ENCODE results near the gene SNAPC5.
A peak's percentile ranks its signal among the peaks of the same experiment; 100 is the strongest.

SNAPC5 gene, protein sequence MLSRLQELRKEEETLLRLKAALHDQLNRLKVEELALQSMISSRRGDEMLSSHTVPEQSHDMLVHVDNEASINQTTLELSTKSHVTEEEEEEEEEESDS

DNA sequence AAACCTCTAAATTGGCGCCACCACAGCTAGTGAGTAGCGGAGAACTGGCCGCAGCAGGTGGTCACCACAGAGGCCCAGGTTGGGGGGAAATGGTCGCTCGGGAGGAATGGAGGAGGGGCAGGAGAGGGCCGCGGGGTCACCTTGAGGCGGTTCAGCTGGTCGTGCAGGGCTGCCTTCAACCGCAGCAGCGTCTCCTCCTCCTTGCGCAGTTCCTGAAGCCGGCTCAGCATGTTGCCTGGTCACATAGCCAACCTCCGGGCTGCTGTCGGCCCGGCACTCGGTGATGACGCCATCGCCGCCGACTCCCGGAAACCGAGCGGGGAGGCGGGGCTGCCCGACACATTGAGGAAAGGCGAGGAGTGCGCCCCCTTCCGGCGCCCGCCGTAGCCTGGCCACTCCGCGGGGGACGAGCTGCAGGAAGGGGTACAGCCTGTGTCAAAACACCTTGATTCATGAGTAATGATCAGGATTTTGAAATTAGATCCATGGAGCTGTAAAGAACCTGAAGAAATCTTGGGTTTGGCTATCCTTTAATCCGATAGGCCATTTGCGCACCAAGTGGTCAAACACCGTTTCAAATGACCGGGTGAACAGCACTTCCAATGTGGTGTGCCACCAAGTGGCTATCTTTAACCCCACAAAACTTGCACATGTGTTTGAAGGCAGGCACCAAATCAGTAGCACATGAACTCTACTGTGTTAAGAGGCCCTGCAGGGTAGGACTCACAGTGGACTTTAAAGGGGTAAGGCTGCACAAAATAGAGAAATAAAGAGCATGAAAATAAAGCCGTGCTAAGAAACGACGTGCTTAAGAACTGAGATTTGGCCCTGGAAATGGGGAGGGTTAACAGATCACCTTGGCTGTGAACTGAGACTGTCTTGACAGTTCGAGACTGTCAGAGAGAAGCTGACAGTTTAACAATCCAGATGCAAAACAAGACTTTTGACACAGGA is at the start of gene SNAPC5:
SNAPC5 (minus strand) TSS at position 261 of the 954 bp plus-strand sequence; CDS start at position 230, 31 bp downstream.
- peak; percentile 73 for DNase-seq (ENCODE audit: extremely low read depth, low read depth)
- TF ChIP-seq CTCF (IDR thresholded peaks at IDR 0.05; ENCODE audit: low read depth, low read length) = peak; percentile 96

DNA sequence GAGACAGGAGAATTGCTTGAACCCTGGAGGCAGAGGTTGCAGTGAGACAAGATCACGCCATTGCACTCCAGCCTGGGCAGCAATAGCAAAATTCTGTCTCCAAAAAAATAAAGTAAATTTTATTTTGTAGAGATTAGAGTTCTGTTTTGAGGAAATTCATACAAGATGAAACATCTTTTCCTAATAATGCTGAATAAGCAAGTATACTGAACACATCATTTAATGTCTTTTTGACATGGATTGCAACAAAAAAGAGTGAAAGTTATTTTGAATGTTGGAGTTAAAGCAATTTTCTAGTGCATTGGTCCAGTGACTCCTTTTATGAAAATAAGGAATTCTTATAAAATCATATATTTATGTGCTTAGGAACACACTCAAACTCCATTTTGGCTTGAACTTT is 47.7 kb upstream of the SNAPC5 start:
- DNase-seq (ENCODE audit: extremely low read depth, low read depth) = no peak
- no peak for TF ChIP-seq CTCF (IDR thresholded peaks at IDR 0.05; ENCODE audit: low read depth, low read length)

- DNase-seq (ENCODE audit: extremely low read depth, low read depth) = no peak
- TF ChIP-seq CTCF (IDR thresholded peaks at IDR 0.05; ENCODE audit: low read depth, low read length) = no peak
Observed at GRCh38 chr15:66542896-66543295, 45.3 kb upstream of the SNAPC5 start.

DNA sequence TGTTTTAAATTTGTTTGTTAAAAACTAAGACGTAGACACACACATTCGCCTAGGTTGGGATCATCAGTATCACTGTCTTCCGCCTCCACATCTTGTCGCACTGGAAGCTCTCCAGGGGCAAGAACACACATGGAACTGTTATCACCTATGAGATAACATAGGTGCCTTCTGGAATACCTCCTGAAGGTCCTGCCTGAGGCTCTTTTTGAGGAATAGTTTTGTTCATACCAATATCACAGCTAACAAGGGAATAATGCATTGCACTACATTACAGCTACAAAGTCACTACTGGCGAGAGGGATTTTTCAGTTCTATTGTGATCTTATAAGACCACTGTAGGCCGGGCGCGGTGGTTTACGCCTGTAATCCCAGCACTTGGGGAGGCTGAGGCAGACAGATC is 37.5 kb upstream of the SNAPC5 start:
- no peak for DNase-seq (ENCODE audit: extremely low read depth, low read depth)
- no peak for TF ChIP-seq CTCF (IDR thresholded peaks at IDR 0.05; ENCODE audit: low read depth, low read length)

DNA sequence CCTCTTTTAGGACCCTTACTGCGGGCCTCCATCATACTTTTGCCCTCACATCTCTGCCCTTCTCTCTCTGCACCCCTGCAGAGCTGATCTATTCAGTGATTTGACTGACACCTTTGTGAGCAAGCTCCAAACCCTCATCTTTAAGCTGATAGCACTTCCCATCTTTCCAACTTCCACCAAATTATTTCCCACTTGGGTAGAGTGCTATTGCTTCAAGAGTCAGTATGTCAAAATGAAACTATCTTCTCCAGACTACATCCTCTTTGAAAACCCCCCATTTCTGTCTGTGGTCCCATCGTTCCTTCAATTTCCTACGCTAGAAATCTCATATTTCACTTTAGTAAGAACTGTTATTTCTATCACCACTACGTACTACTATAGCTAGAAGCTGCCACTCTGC is 27.3 kb upstream of the SNAPC5 start:
- no peak for TF ChIP-seq CTCF (IDR thresholded peaks at IDR 0.05; ENCODE audit: low read depth, low read length)
- DNase-seq (ENCODE audit: extremely low read depth, low read depth) = no peak

- DNase-seq (ENCODE audit: extremely low read depth, low read depth) = no peak
- no peak for TF ChIP-seq CTCF (IDR thresholded peaks at IDR 0.05; ENCODE audit: low read depth, low read length)
Observed at GRCh38 chr15:66523926-66524325, 26.4 kb upstream of the SNAPC5 start.

DNA sequence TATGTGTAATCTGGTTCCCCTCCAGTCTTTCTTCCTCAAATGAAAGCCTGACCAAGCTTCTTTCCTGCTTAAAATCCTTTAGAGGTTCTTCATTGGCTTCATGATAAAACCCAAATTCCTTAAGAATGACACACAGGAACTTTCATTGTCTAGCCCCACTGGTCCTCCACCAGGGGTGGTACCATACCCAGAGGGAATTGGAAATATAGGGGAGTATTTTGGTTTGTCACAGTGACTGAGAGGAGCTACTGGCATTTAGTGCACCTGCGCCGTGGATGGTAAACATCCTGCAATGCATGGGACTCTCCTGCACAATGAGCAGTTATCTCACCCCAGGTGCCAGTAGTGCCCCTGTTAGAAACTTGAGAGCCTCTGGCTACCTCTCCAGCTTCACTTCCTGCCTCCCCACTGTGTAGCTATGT is 18.4 kb upstream of the SNAPC5 start:
- no peak for TF ChIP-seq CTCF (IDR thresholded peaks at IDR 0.05; ENCODE audit: low read depth, low read length)
- DNase-seq (ENCODE audit: extremely low read depth, low read depth) = no peak
